AG04450 (cell line): ENCODE measurements around the gene R3HCC1L. TPM values are rescaled to one million over a fixed set of nuclear protein-coding genes. Genes with fewer than 3 reads are reported as not detected.

ENCODE experiments used
- CTCF ChIA-PET: fragments of 300-600, 350-600 bp; formaldehyde crosslinking; extraction: SDS; loops from one replicate; lab custom pipeline; 2022; ENCODE audit warnings: antibody characterized with exemption, inconsistent platforms; lab: Charles Lee
- POLR2A ChIA-PET: fragments of 350-600 bp; formaldehyde crosslinking; extraction: SDS; loops from one replicate; lab custom pipeline; 2021; ENCODE audit warnings: antibody characterized with exemption, inconsistent platforms; lab: Yijun Ruan, JAX
- DNase-seq: peaks from one replicate; pipeline ENCODE4 v3.0.0-alpha.2; 2011; ENCODE audit warnings: low read depth, low spot score
- H3K27ac ChIP-seq: one replicate; pipeline ENCODE4 v1.5.1; 2012; ENCODE audit warnings: low read depth, low read length, control low read depth
- H3K27me3 ChIP-seq: one replicate; pipeline ENCODE4 v1.6.0; 2012; ENCODE audit warnings: low read length; ENCODE audit not compliant: control insufficient read depth, insufficient read depth
- H3K4me3 ChIP-seq: 2 replicates; pipeline ENCODE4 v1.5.1; 2011; ENCODE audit warnings: mild to moderate bottlenecking, low read depth, low read length, control low read depth
- H3K9me3 ChIP-seq: 2 replicates; pipeline ENCODE4 v1.5.1; 2012; ENCODE audit warnings: low read length; ENCODE audit not compliant: control insufficient read depth, insufficient read depth
- polyA plus RNA-seq: library from polyadenylated mRNA; depleted of rRNA; stranded (reverse); fragments of >200 nt; gene quantifications from 2 replicates; pipeline ENCODE4 v1.2.3, GENCODE V29; 2011; rRNA removed
- TF ChIP-seq, protein P1 (sequence below): IDR thresholded peaks from 2 replicates; pipeline ENCODE4 v1.5.1; 2011; ENCODE audit warnings: low read depth, low read length, control low read depth, inconsistent platforms

The R3HCC1L gene
- polyA plus RNA-seq, 1 experiment, result 14.4 TPM

DNA sequence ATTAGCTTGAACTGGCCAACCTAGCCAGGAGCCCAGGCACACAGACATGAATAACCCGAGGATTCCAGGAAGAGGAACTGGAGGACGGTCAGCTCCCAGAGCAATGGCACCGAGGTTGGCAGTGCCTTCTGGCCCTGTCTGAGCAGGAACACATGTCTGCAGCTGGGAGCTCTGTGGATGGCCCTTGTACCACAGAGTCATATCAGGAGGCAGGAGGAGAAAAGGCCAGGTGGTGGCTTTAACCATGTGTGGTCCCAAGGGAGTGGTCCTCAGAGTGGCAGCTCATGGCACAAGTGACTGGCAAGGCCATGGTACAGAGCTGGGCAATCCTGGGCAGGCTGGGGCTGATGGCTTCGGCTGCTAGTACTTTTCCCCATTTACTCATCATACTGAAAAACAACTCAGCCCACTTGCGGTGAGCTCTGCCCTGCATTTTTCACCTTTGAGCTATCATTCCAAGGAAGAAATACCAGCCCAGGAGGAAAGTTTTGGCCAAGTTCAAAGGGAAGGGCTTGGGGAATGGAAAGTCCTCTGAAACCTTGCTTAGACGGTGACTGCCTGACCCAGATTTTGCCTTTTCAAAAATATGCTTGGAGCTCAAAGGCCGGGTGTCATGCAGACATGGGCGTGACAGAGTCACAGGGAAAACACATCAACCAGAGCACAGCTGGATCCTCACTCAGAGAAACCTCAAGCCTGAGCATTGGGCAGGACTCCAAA is 159.3 kb downstream of the R3HCC1L start:
- POLR2A ChIA-PET, result no interaction called here
- CTCF ChIA-PET, result interaction anchor here (8.9 kb wide), 1 partner anchor 16 kb away, joined by 68 read pairs; no protein-coding TSS in a partner anchor
- Histone ChIP-seq H3K27ac (no peak overlapping the region), H3K4me3 (no peak overlapping the region), H3K27me3 (peaks cover 28% of the 10 kb centered on the region), H3K9me3 (no peaks in the 10 kb centered on the region)
- TF ChIP-seq, protein P1, sequence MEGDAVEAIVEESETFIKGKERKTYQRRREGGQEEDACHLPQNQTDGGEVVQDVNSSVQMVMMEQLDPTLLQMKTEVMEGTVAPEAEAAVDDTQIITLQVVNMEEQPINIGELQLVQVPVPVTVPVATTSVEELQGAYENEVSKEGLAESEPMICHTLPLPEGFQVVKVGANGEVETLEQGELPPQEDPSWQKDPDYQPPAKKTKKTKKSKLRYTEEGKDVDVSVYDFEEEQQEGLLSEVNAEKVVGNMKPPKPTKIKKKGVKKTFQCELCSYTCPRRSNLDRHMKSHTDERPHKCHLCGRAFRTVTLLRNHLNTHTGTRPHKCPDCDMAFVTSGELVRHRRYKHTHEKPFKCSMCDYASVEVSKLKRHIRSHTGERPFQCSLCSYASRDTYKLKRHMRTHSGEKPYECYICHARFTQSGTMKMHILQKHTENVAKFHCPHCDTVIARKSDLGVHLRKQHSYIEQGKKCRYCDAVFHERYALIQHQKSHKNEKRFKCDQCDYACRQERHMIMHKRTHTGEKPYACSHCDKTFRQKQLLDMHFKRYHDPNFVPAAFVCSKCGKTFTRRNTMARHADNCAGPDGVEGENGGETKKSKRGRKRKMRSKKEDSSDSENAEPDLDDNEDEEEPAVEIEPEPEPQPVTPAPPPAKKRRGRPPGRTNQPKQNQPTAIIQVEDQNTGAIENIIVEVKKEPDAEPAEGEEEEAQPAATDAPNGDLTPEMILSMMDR, result no peak
- DNase-seq, result no peak

DNA sequence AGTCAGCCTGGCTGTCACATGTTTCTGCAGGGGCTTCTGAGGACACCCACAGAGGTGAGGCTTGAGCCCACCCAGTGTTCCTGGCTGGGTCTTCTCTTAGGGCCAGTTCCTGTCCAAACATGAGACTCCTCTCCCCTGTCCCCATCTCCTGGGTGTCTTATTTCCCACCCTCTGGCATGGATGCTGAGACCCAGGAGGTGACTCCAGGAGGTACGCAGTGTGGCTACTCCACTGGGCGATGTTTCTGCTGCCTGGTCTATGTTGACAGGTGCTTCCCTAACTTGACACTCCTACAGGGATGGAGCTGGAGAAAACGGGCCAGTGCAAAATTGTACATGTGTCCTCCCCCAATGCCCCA is 159.8 kb downstream of the R3HCC1L start:
- Histone ChIP-seq H3K4me3 (no peak overlapping the region), H3K27ac (no peak overlapping the region), H3K9me3 (no peaks in the 10 kb centered on the region), H3K27me3 (peaks cover 28% of the 10 kb centered on the region)
- DNase-seq, result no peak
- TF ChIP-seq, protein P1, result no peak
- ChIA-PET CTCF (interaction anchor here (8.9 kb wide), 1 partner anchor 15 kb away, joined by 68 read pairs; no protein-coding TSS in a partner anchor), POLR2A (no interaction called here)

Other genes with a start within 250 kb of the R3HCC1L start
- not detected in 2 replicates for gene CRTAC1, start 104.0 kb upstream of the R3HCC1L start, polyA plus RNA-seq
- gene LOXL4, start 133.5 kb downstream of the R3HCC1L start, polyA plus RNA-seq, result 41.0 and 45.5 TPM in 2 replicates